ENCODE measurements around the gene CTDSPL.

DNA sequence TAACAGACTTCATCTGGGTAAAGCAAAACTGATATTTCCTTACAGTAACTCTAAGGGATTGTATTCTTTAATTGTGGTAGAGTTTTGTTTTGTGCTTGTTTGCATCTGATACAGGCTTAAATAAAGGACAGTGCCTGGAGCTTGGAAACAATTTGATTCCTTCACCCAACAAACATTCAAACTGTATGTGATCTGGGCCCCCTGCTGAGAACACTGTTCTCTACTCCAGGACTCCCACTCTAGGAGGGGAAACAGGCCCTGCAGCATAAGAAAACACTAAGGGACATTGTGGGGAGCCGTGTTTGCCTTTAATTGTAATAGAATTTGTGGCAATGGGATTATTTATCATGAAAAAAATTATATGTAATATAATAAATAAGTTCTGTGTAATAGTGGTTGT is 56.9 kb downstream of the CTDSPL start:
- TF ChIP-seq FOXM1 (IDR thresholded peaks at IDR 0.05; ENCODE audit: borderline replicate concordance, low read depth), result no peak
- TF ChIP-seq, protein P1, sequence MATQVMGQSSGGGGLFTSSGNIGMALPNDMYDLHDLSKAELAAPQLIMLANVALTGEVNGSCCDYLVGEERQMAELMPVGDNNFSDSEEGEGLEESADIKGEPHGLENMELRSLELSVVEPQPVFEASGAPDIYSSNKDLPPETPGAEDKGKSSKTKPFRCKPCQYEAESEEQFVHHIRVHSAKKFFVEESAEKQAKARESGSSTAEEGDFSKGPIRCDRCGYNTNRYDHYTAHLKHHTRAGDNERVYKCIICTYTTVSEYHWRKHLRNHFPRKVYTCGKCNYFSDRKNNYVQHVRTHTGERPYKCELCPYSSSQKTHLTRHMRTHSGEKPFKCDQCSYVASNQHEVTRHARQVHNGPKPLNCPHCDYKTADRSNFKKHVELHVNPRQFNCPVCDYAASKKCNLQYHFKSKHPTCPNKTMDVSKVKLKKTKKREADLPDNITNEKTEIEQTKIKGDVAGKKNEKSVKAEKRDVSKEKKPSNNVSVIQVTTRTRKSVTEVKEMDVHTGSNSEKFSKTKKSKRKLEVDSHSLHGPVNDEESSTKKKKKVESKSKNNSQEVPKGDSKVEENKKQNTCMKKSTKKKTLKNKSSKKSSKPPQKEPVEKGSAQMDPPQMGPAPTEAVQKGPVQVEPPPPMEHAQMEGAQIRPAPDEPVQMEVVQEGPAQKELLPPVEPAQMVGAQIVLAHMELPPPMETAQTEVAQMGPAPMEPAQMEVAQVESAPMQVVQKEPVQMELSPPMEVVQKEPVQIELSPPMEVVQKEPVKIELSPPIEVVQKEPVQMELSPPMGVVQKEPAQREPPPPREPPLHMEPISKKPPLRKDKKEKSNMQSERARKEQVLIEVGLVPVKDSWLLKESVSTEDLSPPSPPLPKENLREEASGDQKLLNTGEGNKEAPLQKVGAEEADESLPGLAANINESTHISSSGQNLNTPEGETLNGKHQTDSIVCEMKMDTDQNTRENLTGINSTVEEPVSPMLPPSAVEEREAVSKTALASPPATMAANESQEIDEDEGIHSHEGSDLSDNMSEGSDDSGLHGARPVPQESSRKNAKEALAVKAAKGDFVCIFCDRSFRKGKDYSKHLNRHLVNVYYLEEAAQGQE (IDR thresholded peaks at IDR 0.05; ENCODE audit: low read depth), result no peak
- TF ChIP-seq, protein P2, sequence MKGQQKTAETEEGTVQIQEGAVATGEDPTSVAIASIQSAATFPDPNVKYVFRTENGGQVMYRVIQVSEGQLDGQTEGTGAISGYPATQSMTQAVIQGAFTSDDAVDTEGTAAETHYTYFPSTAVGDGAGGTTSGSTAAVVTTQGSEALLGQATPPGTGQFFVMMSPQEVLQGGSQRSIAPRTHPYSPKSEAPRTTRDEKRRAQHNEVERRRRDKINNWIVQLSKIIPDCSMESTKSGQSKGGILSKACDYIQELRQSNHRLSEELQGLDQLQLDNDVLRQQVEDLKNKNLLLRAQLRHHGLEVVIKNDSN (IDR thresholded peaks at IDR 0.05), result no peak
- no peak for TF ChIP-seq EP300 (IDR thresholded peaks at IDR 0.05; ENCODE audit: borderline replicate concordance)
- TF ChIP-seq ZBTB7A (IDR thresholded peaks at IDR 0.05; ENCODE audit: low read depth), result no peak
- no peak for TF ChIP-seq TAF1 (IDR thresholded peaks at IDR 0.05; ENCODE audit: low read depth)
